Endothelial cell of umbilical vein (primary cell): ENCODE data around the gene PAPLN. TPM values are rescaled to one million over a fixed set of nuclear protein-coding genes. Genes with fewer than 3 reads are reported as not detected.

ENCODE experiments used
- BruUV-seq: library from RNA; stranded (reverse); fragments of 400-500 nt; replicated peaks from 2 replicates; lab custom pipeline; 2021; lab: Mats Ljungman, UMichigan
- CTCF ChIA-PET: fragments of 300-600, 350-600 bp; sonication (Branson Sonifier 250); formaldehyde crosslinking; loops from one replicate; lab custom pipeline; 2021; ENCODE audit warnings: antibody characterized with exemption, inconsistent platforms; lab: Charles Lee
- POLR2A ChIA-PET: fragments of 300-600, 350-600 bp; sonication (Branson Sonifier 250); formaldehyde crosslinking; loops from one replicate; lab custom pipeline; 2021; ENCODE audit warnings: antibody characterized with exemption, inconsistent platforms; lab: Charles Lee
- DNase-seq: peaks from one replicate; pipeline ENCODE4 v3.0.0-alpha.2; 2011; ENCODE audit warnings: low read depth, low spot score
- FAIRE-seq: peaks from 2 replicates; lab custom pipeline; 2011; peaks lifted over from hg19 to GRCh38; lab: Jason Lieb, UNC
- H2AFZ ChIP-seq: 2 replicates; pipeline ENCODE4 v1.6.0; 2012; ENCODE audit warnings: low read depth, low read length, control low read depth, inconsistent platforms
- H3K27ac ChIP-seq: 2 replicates; pipeline ENCODE4 v1.5.1; 2011; ENCODE audit warnings: low read depth, mild to moderate bottlenecking, control low read depth, low read length, moderate library complexity; ENCODE audit not compliant: insufficient read depth
- H3K27me3 ChIP-seq, 2 experiments: 2 replicates each; pipeline versions ENCODE4 v1.6.0 to v1.6.1; 2011; ENCODE audit warnings: low read length in 2 of 2, mixed read lengths in 1 of 2; ENCODE audit not compliant: control insufficient read depth in 2 of 2, insufficient read depth in 2 of 2
- H3K36me3 ChIP-seq, 2 experiments: 2 replicates in 1 of 2; 3 replicates in 1 of 2; pipeline ENCODE4 v1.5.1; 2011; ENCODE audit warnings: low read length in 2 of 2, mild to moderate bottlenecking in 1 of 2, moderate library complexity in 1 of 2; ENCODE audit not compliant: control insufficient read depth in 2 of 2, insufficient read depth in 2 of 2; ENCODE audit errors: extremely low read depth in 1 of 2
- H3K4me1 ChIP-seq: 3 replicates; pipeline ENCODE4 v1.5.1; 2011; ENCODE audit warnings: mild to moderate bottlenecking, low read length; ENCODE audit not compliant: control insufficient read depth, insufficient read depth; ENCODE audit errors: extremely low read depth
- H3K4me2 ChIP-seq: 2 replicates; pipeline ENCODE4 v1.6.1; 2011; ENCODE audit warnings: low read length, control low read depth, mixed read lengths; ENCODE audit not compliant: insufficient read depth
- H3K4me3 ChIP-seq, 3 experiments: fragments of 200-600 bp in 1 of 3; sonication (generic), shearing (Covaris generic) in 1 of 3; replicated peaks in 1 of 3; 2 replicates each; pipeline ENCODE4 v1.5.1; 2011 to 2016; ENCODE audit warnings: control low read depth in 3 of 3, low read length in 3 of 3, mild to moderate bottlenecking in 2 of 3, inconsistent platforms in 1 of 3, low read depth in 1 of 3, moderate library complexity in 1 of 3; ENCODE audit not compliant: insufficient read depth in 1 of 3
- H3K79me2 ChIP-seq: 2 replicates; pipeline ENCODE4 v1.6.0; 2012; ENCODE audit warnings: low read length, inconsistent platforms; ENCODE audit not compliant: control insufficient read depth, insufficient read depth
- H3K9ac ChIP-seq: replicated peaks from 2 replicates; pipeline ENCODE3; 2011; ENCODE audit warnings: low read length, control low read depth; ENCODE audit not compliant: insufficient read depth; ENCODE audit errors: extremely low read depth
- H3K9me1 ChIP-seq: replicated peaks from 3 replicates; pipeline ENCODE4 v1.6.0; 2011; ENCODE audit warnings: mild to moderate bottlenecking, low read length; ENCODE audit not compliant: control insufficient read depth, insufficient read depth; ENCODE audit errors: extremely low read depth
- H3K9me3 ChIP-seq: replicated peaks from 2 replicates; pipeline ENCODE4 v1.5.1; 2012; ENCODE audit warnings: low read length, inconsistent platforms; ENCODE audit not compliant: control insufficient read depth, insufficient read depth
- H4K20me1 ChIP-seq: replicated peaks from 2 replicates; pipeline ENCODE3; 2011; ENCODE audit warnings: mild to moderate bottlenecking, low read length; ENCODE audit not compliant: control insufficient read depth, insufficient read depth; ENCODE audit errors: extremely low read depth
- EZH2 ChIP-seq: IDR thresholded peaks from 2 replicates; pipeline ENCODE4 v1.6.1; 2012; ENCODE audit warnings: borderline replicate concordance, low read depth, mild to moderate bottlenecking, moderate library complexity, low read length, inconsistent platforms; ENCODE audit not compliant: severe bottlenecking
- FOS ChIP-seq: IDR thresholded peaks from 2 replicates; pipeline ENCODE4 v1.6.1; 2011; ENCODE audit warnings: mild to moderate bottlenecking, low read length, moderate library complexity, borderline replicate concordance; ENCODE audit not compliant: insufficient read depth
- GATA2 ChIP-seq: IDR thresholded peaks from 2 replicates; pipeline ENCODE4 v1.7.0; 2011; ENCODE audit warnings: low read depth, mild to moderate bottlenecking, moderate library complexity, mixed read lengths, low read length; ENCODE audit not compliant: insufficient read length, insufficient read depth
- JUN ChIP-seq: IDR thresholded peaks from 2 replicates; pipeline ENCODE4 v1.6.1; 2011; ENCODE audit warnings: borderline replicate concordance, low read depth; ENCODE audit not compliant: insufficient read length, insufficient read depth
- MYC ChIP-seq: IDR thresholded peaks from one replicate; pipeline ENCODE4 v1.6.1; 2011; ENCODE audit warnings: mild to moderate bottlenecking, low read depth, low read length
- POLR2A ChIP-seq: IDR thresholded peaks from 2 replicates; pipeline ENCODE4 v1.6.1; 2012; ENCODE audit warnings: low read depth, mild to moderate bottlenecking, control low read depth, low read length
- POLR2AphosphoS5 ChIP-seq: IDR thresholded peaks from 2 replicates; pipeline ENCODE4 v1.6.1; 2012; ENCODE audit warnings: low read depth, mild to moderate bottlenecking, control low read depth, low read length, moderate library complexity; ENCODE audit not compliant: insufficient read depth
- dilution Hi-C: fragments of 300-500 bp; cut with MboI; formaldehyde crosslinking; loops from one replicate; pipeline ENCODE4 v1.15.0; 2019; ENCODE audit warnings: low sequenced_read_pairs; ENCODE audit not compliant: extremely low pct_ligation_motif_present
- intact Hi-C: fragments of 100-400 bp; cut with micrococcal nuclease; formaldehyde crosslinking; loops from one replicate; pipeline ENCODE4 v1.10.0; 2022
- polyA plus RNA-seq, 4 experiments: library from polyadenylated mRNA; depleted of rRNA in 3 of 4; stranded (reverse) in 3 of 4; unstranded in 1 of 4; fragments of >200 nt; gene quantifications; 2 replicates each; pipeline versions ENCODE4 v1.2.1 to v1.2.3, GENCODE V29; 2011 to 2012; ENCODE audit warnings: missing spikeins in 1 of 4
- total RNA-seq: library from RNA; stranded (reverse); gene quantifications from 2 replicates; pipeline ENCODE4 v1.2.3, GENCODE V29; 2021
- TF ChIP-seq, protein P1 (sequence below): IDR thresholded peaks from 2 replicates; pipeline ENCODE4 v1.6.1; 2011; ENCODE audit not compliant: insufficient read depth, insufficient read length
- TF ChIP-seq, protein P2 (sequence below), 2 donors: IDR thresholded peaks; 1 replicate in 1 of 2; 2 replicates in 1 of 2; pipeline ENCODE4 v1.5.1; 2011; ENCODE audit warnings: low read length in 2 of 2, mild to moderate bottlenecking in 2 of 2, moderate library complexity in 2 of 2, control low read depth in 1 of 2, inconsistent platforms in 1 of 2, low read depth in 1 of 2; ENCODE audit not compliant: insufficient read depth in 1 of 2; ENCODE audit errors: extremely low read depth in 1 of 2

Gene PAPLN
- total and polyA plus RNA-seq, 2 donors (not counting 3 experiments of a cell fraction or from before 2014, with no cell fraction given): 5.5 to 6.4 TPM

DNA sequence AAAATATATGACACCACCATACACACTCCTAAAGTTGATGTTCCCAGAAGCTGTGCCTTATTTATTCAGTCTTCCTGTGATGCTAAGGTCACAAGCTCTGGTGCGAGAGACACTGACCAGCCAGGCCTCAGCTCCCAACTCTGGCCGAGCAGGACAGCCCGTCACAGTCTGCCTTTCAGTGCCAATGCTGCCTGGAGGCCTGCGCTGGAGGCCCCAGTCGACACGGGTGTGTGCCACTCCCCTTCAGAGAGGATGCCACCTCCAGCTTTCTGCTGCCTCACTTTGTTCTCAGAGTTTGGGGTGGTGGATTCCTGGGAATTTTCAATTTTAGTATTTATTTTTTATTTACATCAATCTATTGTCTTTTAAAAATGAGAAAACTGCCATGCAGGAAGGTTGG lies 7.3 kb upstream of the PAPLN start:
- Histone ChIP-seq H3K4me1 (peaks cover 36% of the 10 kb centered on the region), H2AFZ (no peak overlapping the region), H3K4me3 (no peak overlapping the region), H3K9ac (no peak overlapping the region), H3K36me3 (no peaks in the 10 kb centered on the region), H3K9me1 (no peaks in the 10 kb centered on the region), H3K27me3 (no peaks in the 10 kb centered on the region), H3K27ac (no peak overlapping the region), H4K20me1 (no peaks in the 10 kb centered on the region), H3K4me2 (no peak overlapping the region), H3K79me2 (no peaks in the 10 kb centered on the region), H3K9me3 (no peaks in the 10 kb centered on the region)
- BruUV-seq: no TSS peak
- no peak for FAIRE-seq
- ChIA-PET POLR2A (no interaction called here), CTCF (interaction anchor here (1.5 to 3.6 kb wide), 2 partner anchors 9 to 16 kb away, joined by 4 to 26 read pairs; no protein-coding TSS in a partner anchor)
- TF ChIP-seq POLR2AphosphoS5 (no peak), EZH2 (no peak), JUN (no peak), MYC (no peak), FOS (no peak), POLR2A (no peak), GATA2 (no peak)
- TF ChIP-seq, protein P1, sequence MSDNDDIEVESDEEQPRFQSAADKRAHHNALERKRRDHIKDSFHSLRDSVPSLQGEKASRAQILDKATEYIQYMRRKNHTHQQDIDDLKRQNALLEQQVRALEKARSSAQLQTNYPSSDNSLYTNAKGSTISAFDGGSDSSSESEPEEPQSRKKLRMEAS: no peak
- TF ChIP-seq, protein P2, sequence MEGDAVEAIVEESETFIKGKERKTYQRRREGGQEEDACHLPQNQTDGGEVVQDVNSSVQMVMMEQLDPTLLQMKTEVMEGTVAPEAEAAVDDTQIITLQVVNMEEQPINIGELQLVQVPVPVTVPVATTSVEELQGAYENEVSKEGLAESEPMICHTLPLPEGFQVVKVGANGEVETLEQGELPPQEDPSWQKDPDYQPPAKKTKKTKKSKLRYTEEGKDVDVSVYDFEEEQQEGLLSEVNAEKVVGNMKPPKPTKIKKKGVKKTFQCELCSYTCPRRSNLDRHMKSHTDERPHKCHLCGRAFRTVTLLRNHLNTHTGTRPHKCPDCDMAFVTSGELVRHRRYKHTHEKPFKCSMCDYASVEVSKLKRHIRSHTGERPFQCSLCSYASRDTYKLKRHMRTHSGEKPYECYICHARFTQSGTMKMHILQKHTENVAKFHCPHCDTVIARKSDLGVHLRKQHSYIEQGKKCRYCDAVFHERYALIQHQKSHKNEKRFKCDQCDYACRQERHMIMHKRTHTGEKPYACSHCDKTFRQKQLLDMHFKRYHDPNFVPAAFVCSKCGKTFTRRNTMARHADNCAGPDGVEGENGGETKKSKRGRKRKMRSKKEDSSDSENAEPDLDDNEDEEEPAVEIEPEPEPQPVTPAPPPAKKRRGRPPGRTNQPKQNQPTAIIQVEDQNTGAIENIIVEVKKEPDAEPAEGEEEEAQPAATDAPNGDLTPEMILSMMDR (IDR thresholded peaks at IDR 0.05; ENCODE audit: extremely low read depth in 1 of 2, insufficient read depth in 1 of 2, low read depth in 1 of 2, low read length in 2 of 2): no peak
- no peak for DNase-seq
- intact Hi-C loops: no loop called here
- dilution Hi-C loops: no loop called here
